ENCODE measurements around the gene LDB3. TPM values are rescaled to one million over a fixed set of nuclear protein-coding genes. Genes with fewer than 3 reads are reported as not detected.

The LDB3 gene
- total and polyA plus RNA-seq, 2 donors (not counting 1 experiment from before 2014, with no cell fraction given): under 0.01 to 0.20 TPM

DNA sequence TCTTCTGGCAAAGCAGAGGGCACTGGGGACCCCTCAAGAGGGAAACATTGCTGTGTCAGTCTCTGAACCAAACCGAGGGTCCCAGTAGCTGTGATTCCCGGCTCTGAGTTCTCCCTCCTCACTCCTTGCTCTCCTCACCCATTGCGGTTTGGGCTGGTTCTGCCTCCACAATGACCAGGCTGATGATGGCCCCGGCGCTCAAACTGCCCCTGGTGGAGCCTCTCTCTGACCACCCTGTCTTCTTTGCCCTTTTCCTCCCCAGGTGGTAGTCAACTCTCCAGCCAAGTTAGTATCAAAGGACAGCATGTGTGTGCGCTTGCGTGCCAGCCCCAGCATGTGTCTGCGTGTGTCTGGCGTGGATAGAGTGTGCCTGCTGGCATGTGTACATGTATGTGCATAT is 17.1 kb downstream of the LDB3 start:
- no peaks in the 10 kb centered on the region for H3K79me2 ChIP-seq (ENCODE audit: control insufficient read depth, insufficient read depth, low read length)
- H3K27ac ChIP-seq (ENCODE audit: insufficient read depth, low read length): no peak overlapping the region
- no peak overlapping the region for H2AFZ ChIP-seq (ENCODE audit: low read length)
- no peak overlapping the region for H3K4me2 ChIP-seq (ENCODE audit: extremely low read depth, insufficient read depth, low read length)
- no peak overlapping the region for H3K4me3 ChIP-seq (replicated peaks in 1 of 4; ENCODE audit: control extremely low read depth in 1 of 4, insufficient read depth in 1 of 4, low read depth in 3 of 4, low read length in 4 of 4)
- TF ChIP-seq, protein P1, sequence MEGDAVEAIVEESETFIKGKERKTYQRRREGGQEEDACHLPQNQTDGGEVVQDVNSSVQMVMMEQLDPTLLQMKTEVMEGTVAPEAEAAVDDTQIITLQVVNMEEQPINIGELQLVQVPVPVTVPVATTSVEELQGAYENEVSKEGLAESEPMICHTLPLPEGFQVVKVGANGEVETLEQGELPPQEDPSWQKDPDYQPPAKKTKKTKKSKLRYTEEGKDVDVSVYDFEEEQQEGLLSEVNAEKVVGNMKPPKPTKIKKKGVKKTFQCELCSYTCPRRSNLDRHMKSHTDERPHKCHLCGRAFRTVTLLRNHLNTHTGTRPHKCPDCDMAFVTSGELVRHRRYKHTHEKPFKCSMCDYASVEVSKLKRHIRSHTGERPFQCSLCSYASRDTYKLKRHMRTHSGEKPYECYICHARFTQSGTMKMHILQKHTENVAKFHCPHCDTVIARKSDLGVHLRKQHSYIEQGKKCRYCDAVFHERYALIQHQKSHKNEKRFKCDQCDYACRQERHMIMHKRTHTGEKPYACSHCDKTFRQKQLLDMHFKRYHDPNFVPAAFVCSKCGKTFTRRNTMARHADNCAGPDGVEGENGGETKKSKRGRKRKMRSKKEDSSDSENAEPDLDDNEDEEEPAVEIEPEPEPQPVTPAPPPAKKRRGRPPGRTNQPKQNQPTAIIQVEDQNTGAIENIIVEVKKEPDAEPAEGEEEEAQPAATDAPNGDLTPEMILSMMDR (conservative IDR thresholded peaks at IDR 0.05 in 1 of 2, IDR thresholded peaks at IDR 0.05 in 1 of 2; ENCODE audit: low read depth in 1 of 2, low read length in 2 of 2): no peak
- no peak for TF ChIP-seq EZH2 (IDR thresholded peaks at IDR 0.05; ENCODE audit: low read length, missing control alignments)
- H3K36me3 ChIP-seq (ENCODE audit: control insufficient read depth, insufficient read depth, low read length): no peaks in the 10 kb centered on the region
- peaks cover 7% of the 10 kb centered on the region for H3K4me1 ChIP-seq (ENCODE audit: control insufficient read depth, extremely low read depth, insufficient read depth, low read length)
- no peak for DNase-seq (ENCODE audit: low read depth in 2 of 2)
- no peak overlapping the region for H3K9ac ChIP-seq (ENCODE audit: insufficient read depth, low read length)
- peaks cover 10% of the 10 kb centered on the region for H3K27me3 ChIP-seq (ENCODE audit: control insufficient read depth, insufficient read depth, low read length)
- H4K20me1 ChIP-seq (ENCODE audit: control insufficient read depth, extremely low read depth, insufficient read depth, low read length): no peaks in the 10 kb centered on the region
- no peaks in the 10 kb centered on the region for H3K9me3 ChIP-seq (ENCODE audit: control insufficient read depth, insufficient read depth, low read depth, low read length)

DNA sequence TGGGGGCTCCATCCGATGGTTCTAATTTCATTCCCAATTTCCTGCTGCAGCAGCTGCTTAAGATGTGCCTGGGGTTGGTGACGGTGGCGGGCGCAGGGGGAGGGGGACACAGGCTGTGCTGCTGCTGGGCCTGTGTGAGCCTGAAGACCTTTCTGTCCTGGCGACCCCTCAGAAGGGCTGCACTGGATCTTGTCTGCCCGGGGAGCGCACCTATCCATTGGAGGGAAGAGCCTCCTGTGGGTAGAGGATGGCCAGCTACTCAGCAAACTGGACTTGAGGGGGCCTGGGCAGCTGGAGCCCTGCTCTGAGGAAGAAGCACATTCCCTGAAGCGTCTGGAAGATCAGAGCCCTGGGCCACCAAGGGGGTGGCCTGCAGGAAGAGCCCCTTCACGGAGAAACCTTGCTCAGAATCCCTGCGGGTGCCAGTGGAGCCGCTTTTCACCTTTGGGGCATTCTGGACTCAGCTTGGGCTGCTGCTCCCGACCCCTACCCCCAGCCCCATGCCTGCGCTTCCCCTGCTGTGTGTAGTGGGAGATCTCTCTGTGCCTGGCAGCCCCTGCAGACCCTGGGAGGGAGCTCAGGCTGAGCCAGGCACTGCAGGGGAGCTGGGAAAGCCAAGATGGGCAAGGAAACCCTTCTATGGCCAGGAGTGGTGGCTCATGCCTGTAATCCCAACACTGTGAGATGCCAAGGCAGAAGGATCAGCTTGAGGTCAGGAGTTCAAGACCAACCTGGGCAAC is 17.8 kb downstream of the LDB3 start:
- Histone ChIP-seq H3K4me2 (ENCODE audit: extremely low read depth, insufficient read depth, low read length) (no peak overlapping the region), H3K4me1 (ENCODE audit: control insufficient read depth, extremely low read depth, insufficient read depth, low read length) (peaks cover 7% of the 10 kb centered on the region), H3K79me2 (ENCODE audit: control insufficient read depth, insufficient read depth, low read length) (no peaks in the 10 kb centered on the region), H3K27ac (ENCODE audit: insufficient read depth, low read length) (no peak overlapping the region), H3K9me3 (ENCODE audit: control insufficient read depth, insufficient read depth, low read depth, low read length) (no peaks in the 10 kb centered on the region), H2AFZ (ENCODE audit: low read length) (no peak overlapping the region), H3K4me3 (replicated peaks in 1 of 4; ENCODE audit: control extremely low read depth in 1 of 4, insufficient read depth in 1 of 4, low read depth in 3 of 4, low read length in 4 of 4) (no peak overlapping the region), H3K27me3 (ENCODE audit: control insufficient read depth, insufficient read depth, low read length) (peaks cover 10% of the 10 kb centered on the region), H4K20me1 (ENCODE audit: control insufficient read depth, extremely low read depth, insufficient read depth, low read length) (no peaks in the 10 kb centered on the region), H3K36me3 (ENCODE audit: control insufficient read depth, insufficient read depth, low read length) (no peaks in the 10 kb centered on the region), H3K9ac (ENCODE audit: insufficient read depth, low read length) (no peak overlapping the region)
- no peak for DNase-seq (ENCODE audit: low read depth in 2 of 2)
- TF ChIP-seq, protein P1 (conservative IDR thresholded peaks at IDR 0.05 in 1 of 2, IDR thresholded peaks at IDR 0.05 in 1 of 2; ENCODE audit: low read depth in 1 of 2, low read length in 2 of 2): no peak
- no peak for TF ChIP-seq EZH2 (IDR thresholded peaks at IDR 0.05; ENCODE audit: low read length, missing control alignments)

DNA sequence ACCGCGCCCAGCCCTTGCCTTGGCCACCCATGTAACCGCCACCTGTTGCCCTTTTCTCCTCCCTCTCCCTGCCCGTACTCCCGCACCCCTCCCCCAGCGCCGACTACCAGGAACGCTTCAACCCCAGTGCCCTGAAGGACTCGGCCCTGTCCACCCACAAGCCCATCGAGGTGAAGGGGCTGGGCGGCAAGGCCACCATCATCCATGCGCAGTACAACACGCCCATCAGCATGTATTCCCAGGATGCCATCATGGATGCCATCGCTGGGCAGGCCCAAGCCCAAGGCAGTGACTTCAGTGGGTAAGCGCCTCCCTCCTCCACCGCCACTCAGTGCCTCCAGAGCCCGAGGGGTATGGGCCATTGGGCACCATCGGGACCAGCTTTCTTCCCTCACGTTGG is 18.7 kb downstream of the LDB3 start:
- Histone ChIP-seq H3K27ac (ENCODE audit: insufficient read depth, low read length) (no peak overlapping the region), H2AFZ (ENCODE audit: low read length) (no peak overlapping the region), H3K79me2 (ENCODE audit: control insufficient read depth, insufficient read depth, low read length) (no peaks in the 10 kb centered on the region), H3K9ac (ENCODE audit: insufficient read depth, low read length) (no peak overlapping the region), H3K36me3 (ENCODE audit: control insufficient read depth, insufficient read depth, low read length) (no peaks in the 10 kb centered on the region), H3K4me2 (ENCODE audit: extremely low read depth, insufficient read depth, low read length) (no peak overlapping the region), H3K4me3 (replicated peaks in 1 of 4; ENCODE audit: control extremely low read depth in 1 of 4, insufficient read depth in 1 of 4, low read depth in 3 of 4, low read length in 4 of 4) (no peak overlapping the region), H3K4me1 (ENCODE audit: control insufficient read depth, extremely low read depth, insufficient read depth, low read length) (peaks cover 7% of the 10 kb centered on the region), H4K20me1 (ENCODE audit: control insufficient read depth, extremely low read depth, insufficient read depth, low read length) (no peaks in the 10 kb centered on the region), H3K27me3 (ENCODE audit: control insufficient read depth, insufficient read depth, low read length) (peaks cover 10% of the 10 kb centered on the region), H3K9me3 (ENCODE audit: control insufficient read depth, insufficient read depth, low read depth, low read length) (no peaks in the 10 kb centered on the region)
- TF ChIP-seq EZH2 (IDR thresholded peaks at IDR 0.05; ENCODE audit: low read length, missing control alignments): no peak
- TF ChIP-seq, protein P1 (conservative IDR thresholded peaks at IDR 0.05 in 1 of 2, IDR thresholded peaks at IDR 0.05 in 1 of 2; ENCODE audit: low read depth in 1 of 2, low read length in 2 of 2): no peak
- DNase-seq (ENCODE audit: low read depth in 2 of 2): no peak

Data from fibroblast of lung (primary cell).